GM13976 (cell line): ENCODE data around the gene EFNA5.

Source experiments
- DNase-seq: peaks from one replicate; pipeline ENCODE4 v3.0.0; 2012; ENCODE audit warnings: low spot score
- CTCF ChIP-seq: IDR thresholded peaks from 2 replicates; pipeline ENCODE4 v1.5.1; 2012; ENCODE audit warnings: borderline replicate concordance, mild to moderate bottlenecking; ENCODE audit not compliant: insufficient read depth; ENCODE audit errors: extremely low read depth, missing control alignments, control extremely low read depth
- in situ Hi-C: fragments of 300-500 bp; cut with MboI; formaldehyde crosslinking; loops from one replicate; pipeline ENCODE4 v1.12.0; 2022; ENCODE audit warnings: low sequenced_read_pairs, mixed read lengths, inconsistent platforms; ENCODE audit not compliant: unreplicated experiment

The EFNA5 gene

GRCh38 chr5:107486489-107486888, 184.2 kb downstream of the EFNA5 start:
- in situ Hi-C loops = no loop called here
- no peak for TF ChIP-seq CTCF
- DNase-seq = peak; percentile 21

- no peak for TF ChIP-seq CTCF
- DNase-seq = no peak
- in situ Hi-C loops = no loop called here
These were observed 185.6 kb downstream of the EFNA5 start for GRCh38 chr5:107485184-107485583.

- TF ChIP-seq CTCF = no peak
- in situ Hi-C loops = no loop called here
- DNase-seq = no peak
These were observed 186.5 kb downstream of the EFNA5 start for GRCh38 chr5:107484281-107484680.

GRCh38 chr5:107483231-107484024, 187.3 kb downstream of the EFNA5 start:
- DNase-seq = no peak
- in situ Hi-C loops = no loop called here
- no peak for TF ChIP-seq CTCF

GRCh38 chr5:107478068-107478641, 192.6 kb downstream of the EFNA5 start:
- in situ Hi-C loops = no loop called here
- DNase-seq = no peak
- no peak for TF ChIP-seq CTCF

- in situ Hi-C loops = no loop called here
- no peak for TF ChIP-seq CTCF
- no peak for DNase-seq
These were observed 193.2 kb downstream of the EFNA5 start for GRCh38 chr5:107477492-107477891.

- peak; percentile 21 for DNase-seq
- in situ Hi-C loops = no loop called here
- TF ChIP-seq CTCF = no peak
These were observed 194.0 kb downstream of the EFNA5 start for GRCh38 chr5:107476783-107477182.
